Fibroblast of lung (primary cell): ENCODE measurements around the gene PRKAG2. TPM values are rescaled to one million over a fixed set of nuclear protein-coding genes. Genes with fewer than 3 reads are reported as not detected.

Experiments used
- DNase-seq, 2 donors: peaks; one replicate each; pipeline versions ENCODE4 v3.0.0 to v3.0.0-alpha.2; 2010; ENCODE audit warnings: low read depth in 2 of 2
- H2AFZ ChIP-seq: 2 replicates; pipeline ENCODE4 v1.5.1; 2012; ENCODE audit warnings: low read length, control low read depth, inconsistent platforms
- H3K27ac ChIP-seq: 2 replicates; pipeline ENCODE4 v1.5.1; 2011; ENCODE audit warnings: low read length, control low read depth; ENCODE audit not compliant: insufficient read depth
- H3K27me3 ChIP-seq: 2 replicates; pipeline ENCODE4 v1.5.1; 2011; ENCODE audit warnings: mild to moderate bottlenecking, low read length; ENCODE audit not compliant: control insufficient read depth, insufficient read depth
- H3K36me3 ChIP-seq: 2 replicates; pipeline ENCODE4 v1.5.1; 2011; ENCODE audit warnings: low read length; ENCODE audit not compliant: control insufficient read depth, insufficient read depth
- H3K4me1 ChIP-seq: 2 replicates; pipeline ENCODE4 v1.5.1; 2011; ENCODE audit warnings: low read length; ENCODE audit not compliant: control insufficient read depth, insufficient read depth; ENCODE audit errors: extremely low read depth
- H3K4me2 ChIP-seq: 2 replicates; pipeline ENCODE4 v1.5.1; 2011; ENCODE audit warnings: low read length, control low read depth; ENCODE audit not compliant: insufficient read depth; ENCODE audit errors: extremely low read depth
- H3K4me3 ChIP-seq, 4 experiments: fragments of 200-600 bp in 1 of 4; sonication (generic) in 1 of 4; replicated peaks in 1 of 4; 2 replicates each; pipeline ENCODE4 v1.5.1; 2011 to 2016; ENCODE audit warnings: low read length in 4 of 4, low read depth in 3 of 4, mild to moderate bottlenecking in 3 of 4, control low read depth in 2 of 4, inconsistent platforms in 1 of 4, mixed read lengths in 1 of 4; ENCODE audit not compliant: insufficient read depth in 1 of 4; ENCODE audit errors: control extremely low read depth in 1 of 4
- H3K79me2 ChIP-seq: 2 replicates; pipeline ENCODE4 v1.5.1; 2012; ENCODE audit warnings: mild to moderate bottlenecking, low read length, inconsistent platforms; ENCODE audit not compliant: control insufficient read depth, insufficient read depth
- H3K9ac ChIP-seq: 2 replicates; pipeline ENCODE4 v1.5.1; 2011; ENCODE audit warnings: mild to moderate bottlenecking, low read length, control low read depth; ENCODE audit not compliant: insufficient read depth
- H3K9me3 ChIP-seq: 2 replicates; pipeline ENCODE4 v1.5.1; 2012; ENCODE audit warnings: low read depth, low read length; ENCODE audit not compliant: control insufficient read depth, insufficient read depth
- H4K20me1 ChIP-seq: 2 replicates; pipeline ENCODE4 v1.5.1; 2011; ENCODE audit warnings: low read length; ENCODE audit not compliant: control insufficient read depth, insufficient read depth; ENCODE audit errors: extremely low read depth
- CTCF ChIP-seq, 2 donors: IDR thresholded peaks in 1 of 2; conservative IDR thresholded peaks in 1 of 2; 1 replicate in 1 of 2; 2 replicates in 1 of 2; pipeline ENCODE4 v1.5.1; 2011 to 2012; ENCODE audit warnings: low read length in 2 of 2, control low read depth in 1 of 2, inconsistent platforms in 1 of 2, low read depth in 1 of 2, mild to moderate bottlenecking in 1 of 2
- EZH2 ChIP-seq: IDR thresholded peaks from 2 replicates; pipeline ENCODE4 v1.5.1; 2012; ENCODE audit warnings: low read length, control low read depth, mild to moderate bottlenecking; ENCODE audit errors: missing control alignments
- polyA plus RNA-seq, 2 donors: library from polyadenylated mRNA; depleted of rRNA in 1 of 2; stranded (reverse) in 1 of 2; unstranded in 1 of 2; fragments of >200 nt; gene quantifications; 2 replicates each; pipeline ENCODE4 v1.2.1, GENCODE V29; 2011 to 2012; ENCODE audit warnings: missing spikeins in 1 of 2
- total RNA-seq: library from RNA; depleted of rRNA; stranded (reverse); fragments of >200 nt; gene quantifications from 2 replicates; pipeline ENCODE4 v1.2.1, GENCODE V29; 2014

PRKAG2 gene
- total and polyA plus RNA-seq, 2 donors (not counting 1 experiment from before 2014, with no cell fraction given): 11.9 to 56.7 TPM

- H3K27ac ChIP-seq: no peak overlapping the region
- DNase-seq: peak; percentile 42 to 79
- peaks cover 2% of the 10 kb centered on the region for H3K4me1 ChIP-seq
- no peaks in the 10 kb centered on the region for H3K9me3 ChIP-seq
- no peak overlapping the region for H3K4me2 ChIP-seq
- no peak overlapping the region for H3K9ac ChIP-seq
- no peaks in the 10 kb centered on the region for H3K36me3 ChIP-seq
- TF ChIP-seq CTCF (conservative IDR thresholded peaks at IDR 0.05 in 1 of 2, IDR thresholded peaks at IDR 0.05 in 1 of 2; ENCODE audit: low read depth in 1 of 2, low read length in 2 of 2) (no peak), EZH2 (no peak)
- H3K27me3 ChIP-seq: no peaks in the 10 kb centered on the region
- no peaks in the 10 kb centered on the region for H4K20me1 ChIP-seq
- H3K79me2 ChIP-seq: no peaks in the 10 kb centered on the region
- no peak overlapping the region for H2AFZ ChIP-seq
- H3K4me3 ChIP-seq: no peak overlapping the region
Observed at GRCh38 chr7:151700586-151701165, 176.2 kb downstream of the PRKAG2 start.

GRCh38 chr7:151699928-151700319 is 177.0 kb downstream of the PRKAG2 start:
- Histone ChIP-seq H3K27me3 (no peaks in the 10 kb centered on the region), H3K4me1 (no peaks in the 10 kb centered on the region), H4K20me1 (no peaks in the 10 kb centered on the region), H3K9me3 (no peaks in the 10 kb centered on the region), H3K27ac (no peak overlapping the region), H3K79me2 (no peaks in the 10 kb centered on the region), H3K4me3 (no peak overlapping the region), H3K4me2 (no peak overlapping the region), H2AFZ (no peak overlapping the region), H3K9ac (no peak overlapping the region), H3K36me3 (no peaks in the 10 kb centered on the region)
- TF ChIP-seq EZH2 (no peak), CTCF (conservative IDR thresholded peaks at IDR 0.05 in 1 of 2, IDR thresholded peaks at IDR 0.05 in 1 of 2; ENCODE audit: low read depth in 1 of 2, low read length in 2 of 2) (no peak)
- DNase-seq: peak in 1 of 2 donors; percentile 87

GRCh38 chr7:151699147-151699927 is 177.6 kb downstream of the PRKAG2 start:
- no peak overlapping the region for H3K27ac ChIP-seq
- H3K9me3 ChIP-seq: no peaks in the 10 kb centered on the region

More at GRCh38 chr7:151699147-151699927, 177.6 kb downstream of the PRKAG2 start:
- no peaks in the 10 kb centered on the region for H3K79me2 ChIP-seq
- peak; percentile 86 to 98 for DNase-seq
- H3K4me1 ChIP-seq: no peaks in the 10 kb centered on the region
- H2AFZ ChIP-seq: no peak overlapping the region
- H4K20me1 ChIP-seq: no peaks in the 10 kb centered on the region
- H3K9ac ChIP-seq: no peak overlapping the region
- no peaks in the 10 kb centered on the region for H3K36me3 ChIP-seq
- no peak overlapping the region for H3K4me2 ChIP-seq
- H3K27me3 ChIP-seq: no peaks in the 10 kb centered on the region
- no peak overlapping the region for H3K4me3 ChIP-seq
- TF ChIP-seq CTCF (conservative IDR thresholded peaks at IDR 0.05 in 1 of 2, IDR thresholded peaks at IDR 0.05 in 1 of 2; ENCODE audit: low read depth in 1 of 2, low read length in 2 of 2): no peak
- no peak for TF ChIP-seq EZH2
